ENCODE data around the gene ATXN1. TPM values are rescaled to one million over a fixed set of nuclear protein-coding genes. Genes with fewer than 3 reads are reported as not detected.
"Not testable (repeated sequence)": the region's sequence is repeated elsewhere in the genome, so short reads cannot be mapped to it uniquely, and the experiment has no call there.

ATXN1 gene
- total RNA-seq, 1 donor from 2014 or later: 71.2 TPM

GRCh38 chr6:16393326-16393725, 367.9 kb downstream of the ATXN1 start:
- peaks cover 15% of the 10 kb centered on the region for H3K4me1 ChIP-seq
- intact Hi-C loops (cut with DNase I): no loop called here
- no peak overlapping the region for H3K4me3 ChIP-seq
- H3K27me3 ChIP-seq: no peaks in the 10 kb centered on the region
- ATAC-seq (no peak), DNase-seq (no peak)
- no peak for TF ChIP-seq CTCF (IDR thresholded peaks at IDR 0.05)
- H3K36me3 ChIP-seq: no peaks in the 10 kb centered on the region
- H3K9me3 ChIP-seq: no peaks in the 10 kb centered on the region
- no peak overlapping the region for H3K27ac ChIP-seq

GRCh38 chr6:16392010-16392409, 369.2 kb downstream of the ATXN1 start:
- DNase-seq: no peak
- peaks cover 15% of the 10 kb centered on the region for H3K4me1 ChIP-seq
- H3K4me3 ChIP-seq: no peak overlapping the region
- TF ChIP-seq CTCF (IDR thresholded peaks at IDR 0.05): no peak
- H3K27me3 ChIP-seq: no peaks in the 10 kb centered on the region
- H3K9me3 ChIP-seq: no peaks in the 10 kb centered on the region
- intact Hi-C loops (cut with DNase I): no loop called here
- no peak for ATAC-seq
- no peaks in the 10 kb centered on the region for H3K36me3 ChIP-seq
- peak overlapping the region; percentile 38 for H3K27ac ChIP-seq

- Histone ChIP-seq H3K4me1 (peaks cover 15% of the 10 kb centered on the region), H3K9me3 (no peaks in the 10 kb centered on the region), H3K27ac (peak overlapping the region; percentile 38), H3K36me3 (no peaks in the 10 kb centered on the region), H3K4me3 (no peak overlapping the region), H3K27me3 (no peaks in the 10 kb centered on the region)
- no peak for DNase-seq
- intact Hi-C loops (cut with DNase I): no loop called here
- no peak for ATAC-seq
- TF ChIP-seq CTCF (IDR thresholded peaks at IDR 0.05): no peak
Observed at GRCh38 chr6:16391451-16391912, 369.8 kb downstream of the ATXN1 start.

GRCh38 chr6:16390909-16391450, 370.3 kb downstream of the ATXN1 start:
- H3K4me3 ChIP-seq; intact Hi-C loops (cut with DNase I); H3K27me3 ChIP-seq; H3K9me3 ChIP-seq; DNase-seq; H3K27ac ChIP-seq; H3K36me3 ChIP-seq; ATAC-seq: not testable (repeated sequence)
- peaks cover 15% of the 10 kb centered on the region for H3K4me1 ChIP-seq

- Histone ChIP-seq H3K27me3 (no peaks in the 10 kb centered on the region), H3K36me3 (no peaks in the 10 kb centered on the region), H3K4me1 (peaks cover 15% of the 10 kb centered on the region), H3K4me3 (no peak overlapping the region), H3K9me3 (no peaks in the 10 kb centered on the region), H3K27ac (no peak overlapping the region)
- intact Hi-C loops (cut with DNase I): no loop called here
- no peak for TF ChIP-seq CTCF (IDR thresholded peaks at IDR 0.05)
- DNase-seq (no peak), ATAC-seq (no peak)
Observed at GRCh38 chr6:16389642-16390041, 371.6 kb downstream of the ATXN1 start.

GRCh38 chr6:16388488-16388887, 372.8 kb downstream of the ATXN1 start:
- no peak for TF ChIP-seq CTCF (IDR thresholded peaks at IDR 0.05)
- H3K4me1 ChIP-seq: peaks cover 15% of the 10 kb centered on the region
- no peak for DNase-seq
- no peak overlapping the region for H3K27ac ChIP-seq
- intact Hi-C loops (cut with DNase I): no loop called here
- H3K27me3 ChIP-seq: no peaks in the 10 kb centered on the region
- H3K36me3 ChIP-seq: no peaks in the 10 kb centered on the region
- ATAC-seq: no peak
- H3K4me3 ChIP-seq: no peak overlapping the region
- no peaks in the 10 kb centered on the region for H3K9me3 ChIP-seq

Measured in upper lobe of right lung (tissue), 1 donor.